ENCODE results near the gene IFI6. TPM values are rescaled to one million over a fixed set of nuclear protein-coding genes. Genes with fewer than 3 reads are reported as not detected.
"Not testable (repeated sequence)": the region's sequence is repeated elsewhere in the genome, so short reads cannot be mapped to it uniquely, and the experiment has no call there.

The IFI6 gene
- total RNA-seq, 1 experiment from 2014 or later: 75.3 TPM

- no peak for DNase-seq (ENCODE audit: low read depth)
Observed at GRCh38 chr1:27630859-27631491, 41.0 kb downstream of the IFI6 start.

- DNase-seq (ENCODE audit: low read depth): no peak
Observed at GRCh38 chr1:27628712-27629111, 43.3 kb downstream of the IFI6 start.

- not testable (repeated sequence) for DNase-seq (ENCODE audit: low read depth)
Observed at GRCh38 chr1:27627733-27628132, 44.3 kb downstream of the IFI6 start.

GRCh38 chr1:27627061-27627460 lies 44.9 kb downstream of the IFI6 start:
- DNase-seq (ENCODE audit: low read depth): no peak

GRCh38 chr1:27626031-27626935 lies 45.7 kb downstream of the IFI6 start:
- no peak for DNase-seq (ENCODE audit: low read depth)

- DNase-seq (ENCODE audit: low read depth): no peak
Observed at GRCh38 chr1:27624467-27625178, 47.4 kb downstream of the IFI6 start.

- DNase-seq (ENCODE audit: low read depth): no peak
Observed at GRCh38 chr1:27623327-27624212, 48.4 kb downstream of the IFI6 start.

- DNase-seq (ENCODE audit: low read depth): no peak
Observed at GRCh38 chr1:27622828-27623227, 49.2 kb downstream of the IFI6 start.

- DNase-seq (ENCODE audit: low read depth): peak; percentile 58
Observed at GRCh38 chr1:27621051-27621920, 50.7 kb downstream of the IFI6 start.

GRCh38 chr1:27619782-27620438 lies 52.1 kb downstream of the IFI6 start:
- DNase-seq (ENCODE audit: low read depth): not testable (repeated sequence)

GRCh38 chr1:27618341-27619082 lies 53.5 kb downstream of the IFI6 start:
- DNase-seq (ENCODE audit: low read depth): no peak

- no peak for DNase-seq (ENCODE audit: low read depth)
Observed at GRCh38 chr1:27617420-27617819, 54.6 kb downstream of the IFI6 start.

- DNase-seq (ENCODE audit: low read depth): no peak
Observed at GRCh38 chr1:27616441-27616840, 55.6 kb downstream of the IFI6 start.

Other genes with a start within 250 kb of the IFI6 start
- 15.1 and 16.3 TPM in 2 replicates for gene WASF2, start 182.0 kb downstream of the IFI6 start, total RNA-seq (2014; rRNA removed; shearing (Covaris generic))
- gene AHDC1, start 68.0 kb downstream of the IFI6 start, total RNA-seq (2014; rRNA removed; shearing (Covaris generic)): 5.8 and 7.1 TPM in 2 replicates
- gene FGR, start 37.0 kb downstream of the IFI6 start, total RNA-seq (2014; rRNA removed; shearing (Covaris generic)): not detected in 2 replicates
- 12.1 and 16.7 TPM in 2 replicates for gene FAM76A, start 53.8 kb upstream of the IFI6 start, total RNA-seq (2014; rRNA removed; shearing (Covaris generic))
- 37.7 and 50.8 TPM in 2 replicates for gene STX12, start 101.0 kb upstream of the IFI6 start, total RNA-seq (2014; rRNA removed; shearing (Covaris generic))
- gene PPP1R8, start 158.6 kb upstream of the IFI6 start, total RNA-seq (2014; rRNA removed; shearing (Covaris generic)): 44.9 and 48.2 TPM in 2 replicates
- 10.1 and 10.7 TPM in 2 replicates for gene THEMIS2, start 200.4 kb upstream of the IFI6 start, total RNA-seq (2014; rRNA removed; shearing (Covaris generic))
- 92.0 and 122 TPM in 2 replicates for gene RPA2, start 242.4 kb upstream of the IFI6 start, total RNA-seq (2014; rRNA removed; shearing (Covaris generic))